T-helper 2 cell treated with Interferon-gamma antibody and Interleukin-4, amounts not matched to agents 100 ng/mL and 5 ng/mL, for 36 hours (primary cell): ENCODE results near the gene SECISBP2. TPM values are rescaled to one million over a fixed set of nuclear protein-coding genes. Genes with fewer than 3 reads are reported as not detected.

ENCODE experiments used
- intact Hi-C: fragments of 100-400 bp; cut with micrococcal nuclease; formaldehyde crosslinking; loops from one replicate; pipeline ENCODE4 v1.15.1; 2023
- total RNA-seq: library from RNA; stranded (reverse); gene quantifications from 2 replicates; pipeline ENCODE4 v1.2.3, GENCODE V29; 2022

The SECISBP2 gene
- total RNA-seq, 1 donor from 2014 or later: 44.8 TPM

DNA sequence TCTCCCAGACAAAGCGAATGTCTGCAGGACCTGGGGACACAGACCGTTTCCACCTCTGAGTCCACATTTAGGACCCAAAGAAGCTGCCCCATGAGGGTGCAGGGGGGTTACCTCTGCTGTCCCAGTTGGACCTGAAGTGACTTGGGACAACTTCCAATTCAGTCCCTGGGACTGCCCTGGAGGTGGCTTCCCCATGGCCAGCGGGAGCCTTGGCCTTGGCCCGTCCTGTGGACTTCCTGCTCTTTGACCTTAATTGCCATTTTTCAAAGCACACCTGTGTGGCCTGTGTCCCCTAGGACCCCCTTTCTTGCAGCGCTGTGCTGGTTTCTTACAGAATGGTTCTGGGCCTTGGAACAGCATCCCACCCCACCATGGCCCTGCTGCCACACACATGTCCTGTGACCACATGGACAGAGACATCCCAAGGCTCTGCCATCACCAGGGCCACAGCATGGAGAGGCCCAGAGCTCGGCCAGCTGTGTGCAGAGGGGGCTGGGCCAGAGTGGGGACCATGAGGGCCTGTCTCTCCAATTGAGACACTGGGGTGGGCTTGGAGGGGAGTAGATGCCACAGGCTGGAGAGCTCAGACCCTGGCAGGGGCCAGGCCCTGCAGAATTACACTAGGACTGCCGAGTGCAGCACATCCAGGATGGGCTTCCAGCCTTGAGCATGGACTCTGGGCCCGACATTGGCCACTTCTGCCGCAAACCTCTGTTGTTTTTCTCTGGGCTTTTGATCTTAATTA is 45.8 kb downstream of the SECISBP2 start:
- intact Hi-C loops: no loop called here

DNA sequence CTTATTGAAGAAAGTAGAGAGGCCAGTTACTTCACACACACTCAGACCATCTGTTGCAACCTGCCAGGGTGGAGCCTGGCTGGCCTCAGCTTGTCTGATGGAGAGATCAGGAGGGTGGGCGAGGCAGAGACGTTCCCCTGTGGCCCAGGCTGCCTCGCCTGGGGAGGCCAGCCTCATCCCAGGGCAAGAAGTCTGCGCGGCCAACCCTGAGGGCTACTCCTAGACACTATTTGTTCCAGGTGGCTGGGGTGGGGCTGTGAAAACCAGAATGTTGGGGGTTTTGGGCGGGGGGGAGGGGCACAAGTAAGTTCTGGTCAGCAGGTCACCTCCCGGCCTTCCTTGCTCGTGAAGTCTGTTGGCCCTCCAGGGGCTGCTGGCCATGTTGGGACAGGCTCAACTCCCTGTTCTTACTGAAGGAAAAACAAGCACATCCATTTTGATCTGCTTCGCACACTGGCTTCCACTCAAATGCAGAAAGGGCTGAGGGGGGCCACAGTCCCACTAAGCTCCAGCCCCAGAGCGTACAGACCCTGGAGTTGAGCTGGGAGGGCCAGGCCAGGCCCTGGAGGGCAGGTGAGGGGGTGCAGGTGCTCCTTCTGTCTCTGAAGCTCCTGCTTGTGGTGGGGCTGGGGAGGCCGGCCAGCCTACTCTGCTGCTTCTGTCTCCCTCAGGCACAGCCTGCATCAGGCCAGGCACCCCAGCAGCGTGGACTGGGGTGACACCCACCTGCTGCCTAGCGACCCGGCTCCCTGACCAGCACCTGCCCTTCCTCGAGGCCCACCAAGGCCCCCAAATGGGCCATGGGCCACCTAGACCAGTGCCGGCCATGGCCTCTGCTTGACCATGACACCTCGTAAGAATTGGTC is 46.6 kb downstream of the SECISBP2 start:
- intact Hi-C loops: no loop called here

DNA sequence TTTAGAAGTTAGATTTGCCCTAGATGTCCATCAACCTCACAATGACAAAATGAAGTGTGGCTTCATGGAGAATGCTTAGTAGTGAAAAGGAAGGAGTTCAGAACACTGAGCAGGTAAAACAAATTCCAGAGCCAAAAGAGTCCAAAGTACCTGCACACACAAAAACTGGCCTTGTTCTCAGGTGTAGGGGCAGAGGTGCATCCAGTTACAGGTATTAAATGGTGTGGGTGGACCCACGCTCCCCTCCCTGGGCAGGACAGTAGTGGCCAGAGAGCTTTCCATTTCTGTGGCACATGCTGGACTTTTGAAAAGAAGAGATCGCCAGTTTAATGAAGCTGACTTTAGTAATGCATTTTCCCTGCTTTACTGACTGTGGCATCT is 47.2 kb downstream of the SECISBP2 start:
- intact Hi-C loops: no loop called here

DNA sequence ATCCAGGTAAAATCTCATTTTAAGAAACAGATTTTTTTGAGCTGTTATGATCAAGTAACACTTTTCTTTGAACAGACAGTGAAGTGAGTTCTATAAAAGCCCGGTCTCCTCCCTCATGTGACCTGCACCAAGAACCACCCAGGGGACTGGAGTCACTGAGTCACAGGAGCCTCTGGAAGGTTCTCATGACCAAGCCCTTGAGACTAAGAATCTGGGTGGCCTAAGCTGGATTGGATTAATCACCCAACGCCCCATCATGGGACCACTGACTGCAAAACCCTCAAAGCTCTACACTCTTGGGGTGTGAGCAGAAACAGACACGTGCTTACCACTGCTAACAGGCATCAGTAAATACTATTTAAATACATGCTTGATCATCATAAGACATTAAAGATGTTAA is 48.4 kb downstream of the SECISBP2 start:
- intact Hi-C loops: no loop called here

DNA sequence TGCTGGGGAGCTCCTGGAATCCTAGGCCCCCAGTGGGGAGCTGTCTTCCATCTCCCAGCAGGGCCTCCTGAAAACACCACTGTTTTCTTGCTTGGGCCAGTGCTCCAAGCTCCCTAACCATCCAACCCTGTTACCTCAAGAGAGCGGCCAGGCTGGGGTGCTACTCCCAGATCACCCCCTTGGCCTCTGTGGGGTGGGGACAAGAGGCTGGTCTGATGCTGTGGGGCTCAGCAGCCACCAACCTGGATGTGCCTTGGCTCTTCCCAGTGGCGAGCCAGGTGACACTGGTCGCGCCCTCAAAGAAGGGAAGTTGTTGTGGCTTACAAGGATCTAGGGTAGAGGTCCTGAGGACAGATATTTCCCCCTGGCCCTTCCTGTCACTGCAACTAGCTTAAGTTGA is 49.0 kb downstream of the SECISBP2 start:
- intact Hi-C loops: no loop called here

DNA sequence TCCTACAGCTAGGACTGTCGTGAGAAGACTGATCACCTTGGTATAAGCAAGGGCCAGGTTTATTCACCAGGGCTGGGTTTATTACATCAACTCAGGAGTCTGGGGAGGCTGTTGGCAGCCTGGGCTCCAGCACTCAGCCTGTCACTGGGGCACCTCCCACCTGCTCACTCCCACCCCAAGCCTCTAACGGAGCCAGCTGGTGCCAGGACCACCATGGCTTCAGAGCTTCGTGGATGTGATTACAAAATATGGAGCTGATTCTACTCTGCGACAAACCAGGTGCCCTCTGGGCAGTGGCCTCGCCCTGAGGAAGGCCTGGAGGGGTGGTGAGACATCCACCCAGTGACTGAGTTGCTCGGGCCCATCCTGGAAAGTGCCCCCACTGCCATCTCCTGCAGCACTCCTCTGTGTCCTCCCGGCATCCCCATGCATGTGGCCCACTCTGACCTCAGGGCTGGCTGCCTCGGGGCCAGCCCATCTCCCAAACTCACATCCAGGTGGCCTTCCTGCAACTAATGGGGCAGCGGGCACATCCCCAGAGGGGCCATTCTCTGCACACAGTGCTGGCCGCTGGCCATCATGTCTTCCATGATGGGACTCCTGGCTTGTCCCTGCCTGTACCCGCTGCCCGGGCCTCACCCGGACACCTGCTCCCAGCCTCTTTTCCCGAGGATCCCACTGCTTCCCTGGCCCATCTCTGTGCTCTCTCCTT is 49.6 kb downstream of the SECISBP2 start:
- intact Hi-C loops: no loop called here

DNA sequence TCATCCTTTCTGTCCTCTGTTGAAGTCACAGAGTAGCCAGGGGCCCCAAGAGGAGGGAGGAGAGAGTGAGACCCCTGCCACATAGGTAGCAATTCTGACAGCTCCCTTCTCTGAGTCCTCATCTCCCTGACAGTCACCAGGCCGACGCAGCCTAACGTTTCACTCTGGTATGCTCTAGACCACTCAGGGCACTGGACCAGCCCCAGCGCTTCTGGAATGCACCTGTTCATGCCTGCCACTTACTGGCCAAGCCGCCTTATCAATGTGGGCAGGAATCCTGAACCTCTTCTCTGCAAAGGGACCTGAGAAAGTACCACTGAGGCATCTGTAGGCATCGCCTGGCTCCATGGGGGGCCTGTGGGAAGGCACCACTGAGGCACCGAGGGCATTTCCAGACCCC is 50.2 kb downstream of the SECISBP2 start:
- intact Hi-C loops: no loop called here

DNA sequence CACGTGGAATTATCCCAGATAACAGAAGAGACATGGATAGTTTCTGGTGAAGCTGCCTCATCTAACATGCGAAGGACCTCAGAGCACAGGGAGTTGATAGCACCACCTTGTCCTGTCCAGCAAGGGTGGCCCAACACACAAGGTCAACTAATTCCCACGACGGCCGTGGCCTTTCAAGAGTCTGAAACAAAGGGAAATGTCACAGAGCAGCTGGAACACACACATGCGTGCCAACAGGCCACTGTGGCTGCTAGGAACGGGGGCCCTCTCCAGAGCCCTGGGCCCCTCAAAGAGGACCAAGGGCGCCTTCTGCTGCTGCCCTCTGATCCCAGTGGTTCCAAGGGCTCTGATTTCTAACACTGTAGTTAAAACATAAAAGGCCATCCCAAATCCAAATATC is 50.7 kb downstream of the SECISBP2 start:
- intact Hi-C loops: no loop called here

DNA sequence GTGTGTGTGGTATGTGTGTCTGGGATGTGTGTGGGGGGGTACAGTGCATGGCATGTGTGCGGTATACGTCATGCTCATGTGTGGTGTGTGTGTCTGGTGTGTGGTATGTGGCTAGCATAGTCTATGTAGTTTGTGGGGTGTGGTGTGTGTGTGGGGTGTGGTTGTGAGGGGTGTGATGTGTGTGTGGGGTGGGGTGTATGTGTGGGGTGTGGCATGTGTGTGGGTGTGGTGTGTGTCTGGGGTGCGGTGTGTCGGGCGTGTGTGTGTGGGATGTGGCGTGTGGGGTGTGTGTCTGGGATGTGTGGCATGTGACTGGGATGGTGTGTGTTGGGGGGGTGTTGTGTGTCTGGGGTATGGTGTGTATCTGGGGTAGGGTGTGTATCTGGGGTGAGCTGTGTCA is 52.3 kb downstream of the SECISBP2 start:
- intact Hi-C loops: no loop called here

DNA sequence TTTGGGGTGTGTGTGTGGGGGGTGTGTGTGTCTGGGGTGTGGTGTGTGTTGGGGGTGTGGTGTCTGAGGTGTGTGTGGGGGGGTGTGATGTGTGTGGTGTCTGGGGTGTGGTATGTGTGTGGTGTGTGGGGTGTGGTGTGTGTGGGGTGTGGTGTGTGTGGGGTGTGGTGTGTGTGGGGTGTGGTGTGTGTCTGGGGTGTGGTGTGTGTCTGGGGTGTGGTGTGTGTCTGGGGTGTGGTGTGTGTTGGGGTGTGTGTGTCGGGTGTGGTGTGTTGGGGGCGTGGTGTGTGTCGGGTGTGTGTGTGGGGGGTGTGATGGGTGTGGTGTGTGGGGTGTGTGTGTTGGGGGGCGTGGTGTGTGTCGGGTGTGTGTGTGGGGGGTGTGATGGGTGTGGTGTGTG is 53.5 kb downstream of the SECISBP2 start:
- intact Hi-C loops: loop anchor here (2.0 kb wide), 1 partner anchor 53 kb away; the partner anchor contains the start of gene SECISBP2

DNA sequence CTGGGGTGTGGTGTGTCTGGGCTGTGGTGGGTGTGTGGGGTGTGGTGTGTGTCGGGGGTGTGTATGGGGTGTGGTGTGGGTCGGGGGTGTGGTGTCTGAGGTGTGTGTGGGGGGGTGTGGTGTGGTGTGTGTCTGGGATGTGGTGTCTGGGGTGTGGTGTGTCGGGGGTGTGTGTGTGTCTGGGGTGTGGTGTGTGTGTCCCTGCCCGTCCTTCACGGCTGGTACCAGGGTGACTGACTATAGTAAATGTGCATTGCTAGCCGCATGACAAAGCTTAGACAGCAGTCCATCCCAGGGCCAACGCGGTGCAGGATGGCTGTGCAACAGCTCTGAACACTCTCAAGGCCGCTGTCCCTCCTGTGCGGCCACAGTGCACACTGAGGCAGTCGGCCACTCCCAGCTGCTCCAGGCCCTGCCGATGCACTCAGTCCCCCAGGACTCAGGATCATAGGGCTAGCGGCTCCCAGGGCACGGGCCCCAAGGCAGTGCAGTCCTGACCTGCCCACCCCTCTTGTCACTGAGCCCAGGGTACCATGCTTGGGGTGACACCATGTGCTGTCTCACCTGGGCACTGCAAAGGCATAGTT is 54.0 kb downstream of the SECISBP2 start:
- intact Hi-C loops: loop anchor here (2.0 kb wide), 1 partner anchor 54 kb away; the partner anchor contains the start of gene SECISBP2

DNA sequence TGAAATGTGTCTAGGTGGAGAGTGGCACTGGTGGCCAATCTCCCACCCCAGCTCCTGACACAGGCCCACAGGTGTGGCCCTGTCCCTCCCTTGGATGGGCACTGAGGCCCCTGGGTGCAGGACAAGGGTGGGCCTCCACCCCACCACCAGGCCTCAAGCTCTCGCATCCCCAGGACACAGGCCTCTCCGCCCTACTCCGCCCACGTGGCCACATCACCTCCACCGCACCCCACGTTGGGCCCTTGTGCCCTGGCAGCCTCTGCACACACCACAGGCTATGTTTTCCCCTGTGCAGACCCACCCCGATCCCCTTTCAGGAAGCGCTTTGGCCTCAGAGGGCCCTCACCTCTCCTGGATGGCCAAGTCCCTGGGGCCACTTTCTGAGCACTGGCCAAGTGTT is 54.7 kb downstream of the SECISBP2 start:
- intact Hi-C loops: loop anchor here (2.0 kb wide), 1 partner anchor 54 kb away; the partner anchor contains the start of gene SECISBP2

DNA sequence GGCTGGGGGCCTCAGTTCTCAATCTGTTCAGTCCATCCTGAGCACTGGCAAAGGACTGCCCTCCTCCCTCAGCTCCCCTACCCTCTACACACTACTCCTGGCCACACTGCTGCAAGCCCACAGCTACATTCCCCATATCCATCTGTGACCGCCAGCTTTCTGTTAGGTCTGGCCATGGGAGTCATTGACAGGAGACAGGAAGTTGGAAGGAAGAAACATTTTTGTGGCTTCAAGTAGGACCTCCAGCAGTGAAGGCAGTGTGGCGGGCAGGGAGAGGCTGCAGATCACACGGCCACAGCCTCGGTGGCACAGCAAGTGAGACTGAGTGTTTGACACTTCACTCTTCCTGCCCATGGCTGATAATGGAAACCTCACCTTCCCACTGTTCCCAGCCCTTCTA is 55.9 kb downstream of the SECISBP2 start:
- intact Hi-C loops: no loop called here

DNA sequence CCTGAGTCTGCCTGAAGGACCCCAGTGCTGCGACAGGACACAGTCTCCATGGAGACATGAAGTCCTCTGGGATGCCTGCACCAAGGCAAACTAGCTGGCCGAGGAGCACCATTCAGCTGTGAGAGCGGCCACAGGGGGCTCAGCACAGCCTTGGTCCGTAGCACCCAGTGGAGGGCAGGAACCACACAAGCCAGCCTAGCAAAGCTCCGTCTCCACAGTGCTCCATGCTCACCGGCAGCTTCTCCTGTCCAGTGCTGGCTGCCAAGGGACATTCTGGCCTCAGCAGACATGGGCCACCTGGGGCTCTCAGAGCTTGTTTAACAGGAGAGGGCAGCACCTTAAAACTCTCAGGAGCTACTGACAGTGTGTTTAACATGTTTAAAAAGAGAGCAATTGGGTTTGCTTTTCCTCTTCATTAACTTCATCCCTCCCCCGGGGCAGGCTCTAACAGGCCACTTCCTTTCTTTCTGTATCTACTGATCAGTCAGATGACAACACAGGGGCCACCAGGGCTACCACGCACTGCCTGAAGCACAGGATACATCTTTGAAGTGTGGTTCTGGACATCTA is 57.0 kb downstream of the SECISBP2 start:
- intact Hi-C loops: no loop called here

DNA sequence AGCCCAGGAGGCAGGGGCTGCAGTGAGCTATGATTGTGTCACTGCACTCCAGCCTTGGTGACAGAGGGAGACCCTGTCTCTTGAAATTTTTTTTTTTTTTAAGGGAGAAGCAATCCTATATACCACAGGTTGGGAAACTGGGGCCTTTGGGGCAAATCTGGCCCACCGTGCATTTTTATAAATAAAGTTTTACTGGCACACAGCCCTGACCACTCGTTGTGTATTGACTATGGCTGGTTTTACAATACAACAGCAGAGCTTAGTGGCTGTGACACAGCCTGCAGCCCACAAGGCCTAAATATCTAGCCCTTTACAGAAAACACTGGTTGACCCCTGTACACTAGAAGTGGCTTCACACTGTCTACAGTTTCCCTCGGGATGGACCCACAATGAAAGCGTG is 58.0 kb downstream of the SECISBP2 start:
- intact Hi-C loops: no loop called here

DNA sequence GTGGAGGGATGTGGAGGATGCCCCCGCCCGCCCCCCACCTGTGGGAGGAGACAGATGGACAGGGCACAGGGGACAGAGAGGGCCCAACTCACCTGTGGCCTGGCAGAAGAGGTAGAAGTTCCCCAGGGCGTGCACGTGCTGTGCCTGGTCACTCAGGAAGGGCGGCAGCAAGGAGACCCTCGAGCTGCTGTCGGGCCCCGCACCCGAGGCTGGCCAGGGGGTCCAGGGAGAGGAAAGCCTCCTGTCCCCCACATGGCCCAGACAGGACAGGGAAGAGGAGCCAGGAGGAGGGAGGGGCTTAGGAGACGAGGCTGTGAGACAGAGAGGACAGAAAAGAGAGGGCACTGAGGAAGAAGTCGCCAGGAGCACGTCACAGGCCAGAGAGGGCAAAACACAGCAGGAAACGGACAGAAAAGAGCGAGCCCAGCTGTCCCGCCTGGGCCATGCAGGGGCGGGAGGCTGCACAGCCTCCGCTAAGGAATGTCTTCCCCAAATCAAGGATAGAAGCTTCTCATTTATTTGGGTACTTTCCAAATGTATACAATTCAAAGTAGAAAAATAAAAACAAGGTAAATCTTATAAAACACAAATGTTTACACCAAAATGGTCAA is 58.5 kb downstream of the SECISBP2 start:
- intact Hi-C loops: no loop called here

DNA sequence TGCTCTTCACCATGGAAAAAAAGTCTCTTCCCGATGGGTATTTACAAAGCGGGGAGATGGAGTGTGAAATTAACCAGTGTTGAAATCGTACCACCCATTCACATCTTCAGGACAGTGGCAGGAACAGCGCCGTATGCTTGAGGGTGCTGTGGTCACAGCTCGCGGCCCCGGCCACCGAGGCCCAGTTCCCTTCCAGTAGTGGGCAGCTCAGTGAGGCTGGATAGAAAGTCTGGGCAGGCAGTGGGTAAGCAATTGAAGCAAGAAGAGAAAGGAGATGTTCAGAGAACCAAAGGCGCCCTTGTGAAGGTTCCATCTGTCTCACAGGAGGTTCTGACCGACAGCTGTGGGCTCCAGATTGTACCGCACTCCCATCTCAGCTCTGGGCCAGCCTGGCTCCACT is 59.1 kb downstream of the SECISBP2 start:
- intact Hi-C loops: no loop called here

DNA sequence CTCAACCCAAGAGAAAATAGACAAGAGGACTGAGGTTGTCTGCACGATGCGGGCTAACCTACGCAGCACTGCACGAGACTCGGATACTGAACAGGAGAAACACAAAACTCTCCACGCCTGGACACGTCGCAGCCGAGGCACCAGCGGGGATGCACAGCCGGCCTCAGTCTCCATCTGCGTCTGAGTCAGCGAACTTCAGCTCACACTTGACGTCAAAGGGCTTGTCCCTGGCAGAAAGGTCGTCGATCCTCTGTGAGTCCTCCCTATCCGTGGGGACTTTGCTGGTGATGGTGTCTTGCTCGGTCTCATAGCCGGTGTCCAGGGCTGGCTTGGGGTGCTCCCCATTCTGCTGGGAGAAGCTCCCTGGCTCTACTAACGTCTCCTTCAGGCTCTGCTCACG is 60.2 kb downstream of the SECISBP2 start:
- intact Hi-C loops: no loop called here

DNA sequence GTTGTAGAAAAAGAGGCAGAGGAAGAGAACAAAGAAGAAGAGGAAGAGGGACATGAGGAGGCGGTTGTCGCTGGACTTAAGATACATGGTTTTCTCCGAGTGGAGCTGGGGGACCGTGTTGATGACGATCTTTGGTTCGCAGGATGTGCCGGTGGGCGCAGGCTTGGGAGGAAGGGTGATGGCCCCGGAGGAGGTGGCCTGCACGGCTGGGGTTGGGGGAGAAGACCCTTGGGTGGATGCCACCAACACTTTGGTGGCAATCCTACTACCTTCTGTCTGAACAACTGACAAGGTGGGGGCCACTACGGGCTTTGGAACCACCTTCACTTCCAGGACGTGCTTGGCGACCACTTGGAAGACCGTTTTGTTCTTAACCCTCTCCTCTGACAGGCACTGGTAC is 60.7 kb downstream of the SECISBP2 start:
- intact Hi-C loops: no loop called here

DNA sequence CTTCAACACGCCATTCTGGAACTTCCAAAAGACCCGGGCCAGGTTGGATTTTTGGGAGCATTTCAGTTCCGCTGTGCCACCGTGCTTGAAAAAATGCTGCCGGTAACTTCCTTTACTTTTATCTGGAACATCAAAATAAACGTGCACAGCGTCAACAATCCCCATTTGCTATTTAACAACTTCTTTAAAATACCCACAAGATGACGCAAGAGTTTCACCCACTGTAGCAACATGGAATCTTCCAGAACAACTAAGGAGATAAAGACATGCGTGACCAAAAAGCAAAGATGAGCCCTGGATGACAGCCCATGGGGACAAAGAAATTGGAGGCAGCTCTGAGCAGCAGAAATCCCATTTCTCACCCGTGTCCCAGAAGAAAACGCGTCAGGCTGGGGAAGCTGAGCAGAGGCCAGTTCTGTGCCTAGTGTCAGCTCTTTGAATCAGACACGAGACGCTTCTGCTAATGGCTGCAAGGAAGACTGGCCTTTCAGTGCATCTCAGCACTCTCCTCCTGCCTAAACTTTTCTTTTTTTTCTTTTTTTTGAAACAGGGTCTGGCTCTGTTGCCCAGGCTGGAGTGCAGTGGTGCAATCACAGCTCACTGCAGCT is 61.3 kb downstream of the SECISBP2 start:
- intact Hi-C loops: no loop called here
